ENCODE results near the gene DEF6. TPM values are rescaled to one million over a fixed set of nuclear protein-coding genes. Genes with fewer than 3 reads are reported as not detected.

The DEF6 gene
- total RNA-seq, 3 donors from 2014 or later = 4.8 to 14.2 (median 14.1) TPM

GRCh38 chr6:35317483-35318195 lies 20.0 kb downstream of the DEF6 start:
- TF ChIP-seq POLR2A (IDR thresholded peaks at IDR 0.05) = no peak
- TF ChIP-seq CTCF (IDR thresholded peaks at IDR 0.05) = no peak
- no peak for TF ChIP-seq POLR2AphosphoS5 (IDR thresholded peaks at IDR 0.05)
- intact Hi-C loops (cut with DNase I; ENCODE audit: low total_unique reads) = no loop called here

GRCh38 chr6:35318196-35319171 lies 20.9 kb downstream of the DEF6 start:
- TF ChIP-seq POLR2A (IDR thresholded peaks at IDR 0.05) (no peak), POLR2AphosphoS5 (IDR thresholded peaks at IDR 0.05) (no peak), CTCF (IDR thresholded peaks at IDR 0.05) (no peak)
- no peaks in the 10 kb centered on the region for H3K36me3 ChIP-seq
- no peaks in the 10 kb centered on the region for H3K27me3 ChIP-seq
- intact Hi-C loops (cut with DNase I; ENCODE audit: low total_unique reads) = no loop called here
- H3K4me3 ChIP-seq = peak overlapping the region; percentile 46 to 68 (median 55)
- no peak for DNase-seq (ENCODE audit: low spot score in 2 of 2)
- no peaks in the 10 kb centered on the region for H3K9me3 ChIP-seq
- H3K27ac ChIP-seq = no peak overlapping the region
- no peaks in the 10 kb centered on the region for H3K4me1 ChIP-seq

More at GRCh38 chr6:35317483-35318195, 20.0 kb downstream of the DEF6 start:
- peak overlapping the region; percentile 46 to 68 (median 55) for H3K4me3 ChIP-seq
- no peaks in the 10 kb centered on the region for H3K27me3 ChIP-seq
- H3K27ac ChIP-seq = no peak overlapping the region
- H3K4me1 ChIP-seq = no peaks in the 10 kb centered on the region
- no peaks in the 10 kb centered on the region for H3K9me3 ChIP-seq
- no peak for DNase-seq (ENCODE audit: low spot score in 2 of 2)
- H3K36me3 ChIP-seq = no peaks in the 10 kb centered on the region

GRCh38 chr6:35319346-35320030 lies 21.9 kb downstream of the DEF6 start:
- TF ChIP-seq POLR2A (IDR thresholded peaks at IDR 0.05) (no peak), POLR2AphosphoS5 (IDR thresholded peaks at IDR 0.05) (no peak), CTCF (IDR thresholded peaks at IDR 0.05) (no peak)
- DNase-seq (ENCODE audit: low spot score in 2 of 2) = no peak
- Histone ChIP-seq H3K9me3 (no peaks in the 10 kb centered on the region), H3K27me3 (no peaks in the 10 kb centered on the region), H3K36me3 (no peaks in the 10 kb centered on the region), H3K4me1 (no peaks in the 10 kb centered on the region), H3K27ac (no peak overlapping the region), H3K4me3 (no peak overlapping the region)
- intact Hi-C loops (cut with DNase I; ENCODE audit: low total_unique reads) = no loop called here

- intact Hi-C loops (cut with DNase I; ENCODE audit: low total_unique reads) = no loop called here
Observed at GRCh38 chr6:35320031-35320410, 22.4 kb downstream of the DEF6 start.

More at GRCh38 chr6:35320031-35320410, 22.4 kb downstream of the DEF6 start:
- no peak overlapping the region for H3K4me3 ChIP-seq
- no peaks in the 10 kb centered on the region for H3K27me3 ChIP-seq
- no peaks in the 10 kb centered on the region for H3K36me3 ChIP-seq
- DNase-seq (ENCODE audit: low spot score in 2 of 2) = no peak
- no peaks in the 10 kb centered on the region for H3K9me3 ChIP-seq
- H3K27ac ChIP-seq = no peak overlapping the region
- TF ChIP-seq POLR2AphosphoS5 (IDR thresholded peaks at IDR 0.05) = no peak
- no peak for TF ChIP-seq POLR2A (IDR thresholded peaks at IDR 0.05)
- TF ChIP-seq CTCF (IDR thresholded peaks at IDR 0.05) = no peak
- no peaks in the 10 kb centered on the region for H3K4me1 ChIP-seq
